Measurements from ENCODE around the gene DCAKD.

The DCAKD gene

DNA sequence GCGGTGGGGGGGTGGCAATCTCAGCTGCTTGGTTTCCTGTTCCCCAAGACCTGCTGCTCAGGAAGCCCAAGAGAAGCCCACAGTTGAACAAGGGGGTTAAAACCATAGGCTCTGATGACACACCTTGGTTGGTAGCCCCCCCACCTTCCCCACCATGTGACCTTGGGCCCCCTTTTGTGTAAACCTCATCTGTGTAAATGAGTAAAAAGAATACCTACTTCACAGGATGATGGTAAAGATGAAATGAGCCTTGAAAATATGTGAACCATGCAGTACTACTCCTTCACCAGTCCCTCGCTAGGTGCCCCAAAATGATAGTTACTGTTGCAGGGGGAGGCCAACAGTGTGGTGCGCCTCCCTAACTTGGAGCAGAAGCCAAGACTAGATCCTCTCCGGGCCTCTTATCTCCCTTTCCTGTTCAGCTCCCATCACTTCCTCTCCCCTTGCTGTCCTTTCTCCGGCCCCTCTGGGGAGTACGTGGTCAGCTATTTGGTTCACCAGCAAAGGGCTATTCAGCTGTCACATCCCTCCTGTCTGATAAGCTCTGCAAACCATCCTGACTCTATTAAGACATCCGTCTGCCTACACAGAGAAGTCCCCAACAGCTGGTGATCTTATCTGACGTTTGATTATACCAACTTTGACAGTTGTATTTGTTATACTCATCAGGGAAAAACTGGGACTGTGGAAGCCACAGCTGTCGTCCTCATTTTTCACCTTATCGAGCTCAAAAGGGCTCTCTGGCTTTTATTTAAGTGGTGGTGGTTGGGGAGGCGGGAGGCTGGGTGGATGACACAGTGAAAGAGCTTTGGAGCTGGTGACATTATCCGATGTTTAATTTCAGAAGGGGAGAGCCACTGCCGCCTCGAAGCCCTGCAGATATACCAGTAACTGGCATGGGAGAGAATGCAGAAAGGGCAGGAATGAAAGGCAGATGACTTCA lies 19.9 kb downstream of the DCAKD start:
- no peak for DNase-seq (ENCODE audit: low read depth in 2 of 2)

GRCh38 chr17:45030733-45031132 lies 20.7 kb downstream of the DCAKD start:
- no peak for DNase-seq (ENCODE audit: low read depth in 2 of 2)

- no peak for DNase-seq (ENCODE audit: low read depth in 2 of 2)
These were observed 21.5 kb downstream of the DCAKD start for GRCh38 chr17:45029758-45030423.

- no peak for DNase-seq (ENCODE audit: low read depth in 2 of 2)
These were observed 22.3 kb downstream of the DCAKD start for GRCh38 chr17:45029096-45029495.

GRCh38 chr17:45022655-45023339 lies 28.6 kb downstream of the DCAKD start:
- DNase-seq (ENCODE audit: low read depth in 2 of 2) = no peak

- no peak for DNase-seq (ENCODE audit: low read depth in 2 of 2)
These were observed 29.2 kb downstream of the DCAKD start for GRCh38 chr17:45022288-45022648.

- DNase-seq (ENCODE audit: low read depth in 2 of 2) = peak; percentile 13 to 24
These were observed 29.7 kb downstream of the DCAKD start for GRCh38 chr17:45021607-45022287.

DNA sequence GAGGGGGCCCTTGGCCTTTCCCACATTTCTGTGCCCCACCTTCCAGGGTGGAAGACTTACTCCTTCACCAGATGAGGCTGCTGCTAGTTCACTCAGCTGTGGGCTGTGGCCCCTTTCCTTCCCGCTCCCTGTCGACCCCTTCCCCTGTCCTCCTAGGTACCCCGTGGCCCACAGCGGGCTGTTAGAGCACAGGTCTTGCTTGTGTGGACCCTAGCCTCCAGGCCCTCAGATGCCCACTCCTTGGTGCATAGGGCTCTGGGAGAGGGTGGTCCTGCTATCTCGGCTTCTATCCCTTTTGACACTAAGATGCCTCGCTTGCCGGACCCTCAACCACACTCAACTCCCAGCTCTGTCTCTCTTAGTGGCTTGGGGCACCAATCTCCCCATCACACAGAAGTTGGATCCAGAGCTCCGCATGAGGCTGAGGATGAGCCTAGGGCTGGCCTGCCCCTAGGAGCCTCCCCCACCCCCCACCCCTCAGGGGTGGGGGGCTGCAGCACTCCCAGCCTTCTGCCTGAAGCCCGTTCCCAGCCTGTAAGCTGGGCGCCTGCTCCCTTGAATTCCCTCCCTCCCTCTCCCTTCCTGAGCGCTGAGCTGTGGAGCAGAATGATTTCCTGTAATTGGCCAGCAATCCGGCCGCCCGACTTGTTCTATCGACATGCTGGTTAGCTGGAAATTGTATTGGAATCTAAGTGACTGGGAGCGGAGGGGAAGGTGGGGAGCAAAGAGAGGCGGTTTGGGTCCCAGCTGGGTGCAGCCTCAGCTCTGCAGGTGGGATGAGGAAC lies 30.9 kb downstream of the DCAKD start:
- peak; percentile 16 to 17 for DNase-seq (ENCODE audit: low read depth in 2 of 2)

GRCh38 chr17:45018848-45019711 lies 32.4 kb downstream of the DCAKD start:
- DNase-seq (ENCODE audit: low read depth in 2 of 2) = peak in 1 of 2 experiments; percentile 23

DNA sequence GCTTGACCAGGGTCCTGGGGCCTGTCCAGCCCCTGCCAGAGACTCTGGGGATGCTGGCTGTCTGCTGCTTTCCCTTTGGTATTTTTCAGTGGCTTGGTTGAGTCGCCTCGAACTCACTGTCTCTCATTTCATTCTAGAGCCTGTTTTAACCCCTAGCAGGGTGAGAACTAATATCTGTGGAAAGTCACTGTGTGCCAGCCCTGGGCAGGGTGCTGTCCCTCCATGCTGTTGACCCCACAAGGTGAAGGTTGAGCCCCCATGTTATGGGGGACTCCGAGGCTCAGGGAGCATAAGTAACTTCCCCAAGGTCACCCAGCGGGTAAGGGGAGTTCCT lies 33.0 kb downstream of the DCAKD start:
- DNase-seq (ENCODE audit: low read depth in 2 of 2) = no peak

- DNase-seq (ENCODE audit: low read depth in 2 of 2) = no peak
These were observed 34.6 kb downstream of the DCAKD start for GRCh38 chr17:45016823-45017222.

DNA sequence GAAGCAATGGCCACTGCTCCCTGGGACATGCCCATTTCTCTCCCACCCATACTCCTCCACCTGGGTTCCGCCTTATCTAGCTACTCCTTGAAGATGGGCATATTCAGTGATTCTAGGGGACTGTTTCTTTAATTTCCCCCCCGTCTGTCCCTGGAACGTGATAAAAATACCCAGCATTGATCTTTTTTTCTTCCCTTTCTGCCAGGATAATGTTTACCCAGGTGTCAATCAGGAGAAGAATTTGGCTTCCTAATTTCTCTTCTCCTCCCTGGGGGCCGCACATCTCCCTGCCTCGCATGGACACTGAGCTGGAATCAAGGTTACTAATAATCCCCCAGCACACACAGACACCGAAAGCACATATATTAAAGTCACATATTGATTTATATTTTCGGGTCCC lies 35.2 kb downstream of the DCAKD start:
- DNase-seq (ENCODE audit: low read depth in 2 of 2) = no peak

DNA sequence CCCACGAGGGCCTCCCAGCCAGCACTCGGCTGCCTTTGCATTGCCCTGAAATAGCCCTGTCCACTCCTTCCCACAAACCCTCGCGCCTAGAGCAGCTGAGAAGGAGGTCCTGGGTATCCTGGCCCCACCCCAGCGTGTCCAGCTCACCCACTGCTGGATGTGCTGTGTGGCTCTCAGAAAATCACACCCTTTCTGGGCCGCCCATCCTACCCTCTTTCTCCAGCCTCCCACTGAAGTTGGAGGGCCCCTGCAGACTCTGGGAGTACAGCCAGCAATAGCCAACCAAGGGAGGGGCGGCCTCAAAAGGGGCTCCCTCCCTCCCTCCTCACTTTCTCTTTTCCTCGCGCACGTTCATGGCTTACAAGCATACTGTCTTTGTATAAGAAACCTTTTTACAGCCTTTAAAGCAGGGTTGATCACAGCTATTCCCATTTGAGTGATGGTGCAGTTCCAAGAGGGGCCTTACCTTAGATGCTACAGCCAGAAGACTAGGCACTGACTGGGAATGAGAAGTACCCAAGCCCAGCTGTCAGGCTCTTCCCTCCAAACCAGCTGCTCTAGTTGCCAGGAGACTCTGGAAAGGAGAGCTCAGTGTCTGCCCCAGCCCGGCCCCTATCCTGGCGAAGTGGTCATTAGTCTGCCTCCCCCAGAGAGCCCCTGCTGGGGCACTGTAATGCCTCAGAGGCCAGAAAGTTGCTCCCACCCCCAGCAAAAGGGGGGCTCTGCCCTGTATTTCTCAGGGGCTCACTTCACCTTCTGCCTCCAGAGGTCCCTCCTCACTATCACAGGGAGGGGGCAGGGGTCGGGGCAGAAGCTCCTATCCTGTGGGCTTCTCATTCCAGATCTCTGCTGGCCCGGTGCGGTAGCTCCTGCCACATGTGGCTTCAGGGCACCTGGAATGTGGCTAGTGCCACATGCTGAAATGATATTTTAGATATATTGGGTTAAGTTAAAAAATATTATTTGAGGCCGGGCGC lies 38.1 kb downstream of the DCAKD start:
- DNase-seq (ENCODE audit: low read depth in 2 of 2) = no peak

DNA sequence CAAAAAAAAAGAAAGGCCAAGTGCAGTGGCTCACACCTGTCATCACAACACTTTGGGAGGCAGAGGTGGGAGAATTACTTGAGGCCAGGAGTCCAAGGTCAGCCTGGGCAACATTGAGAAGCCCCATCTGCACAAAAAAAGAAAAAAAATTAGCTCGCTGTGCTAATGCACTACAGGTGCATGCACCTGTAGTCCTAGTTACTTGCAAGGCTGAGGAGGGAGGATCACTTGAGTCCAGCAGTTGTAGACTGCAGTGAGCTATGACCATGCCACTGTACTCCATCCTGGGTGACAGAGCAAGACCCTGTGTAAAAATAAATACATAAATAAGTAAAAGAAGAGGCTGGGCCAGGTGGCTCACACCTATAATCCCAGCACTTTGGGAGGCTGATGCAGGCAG lies 39.7 kb downstream of the DCAKD start:
- no peak for DNase-seq (ENCODE audit: low read depth in 2 of 2)

DNA sequence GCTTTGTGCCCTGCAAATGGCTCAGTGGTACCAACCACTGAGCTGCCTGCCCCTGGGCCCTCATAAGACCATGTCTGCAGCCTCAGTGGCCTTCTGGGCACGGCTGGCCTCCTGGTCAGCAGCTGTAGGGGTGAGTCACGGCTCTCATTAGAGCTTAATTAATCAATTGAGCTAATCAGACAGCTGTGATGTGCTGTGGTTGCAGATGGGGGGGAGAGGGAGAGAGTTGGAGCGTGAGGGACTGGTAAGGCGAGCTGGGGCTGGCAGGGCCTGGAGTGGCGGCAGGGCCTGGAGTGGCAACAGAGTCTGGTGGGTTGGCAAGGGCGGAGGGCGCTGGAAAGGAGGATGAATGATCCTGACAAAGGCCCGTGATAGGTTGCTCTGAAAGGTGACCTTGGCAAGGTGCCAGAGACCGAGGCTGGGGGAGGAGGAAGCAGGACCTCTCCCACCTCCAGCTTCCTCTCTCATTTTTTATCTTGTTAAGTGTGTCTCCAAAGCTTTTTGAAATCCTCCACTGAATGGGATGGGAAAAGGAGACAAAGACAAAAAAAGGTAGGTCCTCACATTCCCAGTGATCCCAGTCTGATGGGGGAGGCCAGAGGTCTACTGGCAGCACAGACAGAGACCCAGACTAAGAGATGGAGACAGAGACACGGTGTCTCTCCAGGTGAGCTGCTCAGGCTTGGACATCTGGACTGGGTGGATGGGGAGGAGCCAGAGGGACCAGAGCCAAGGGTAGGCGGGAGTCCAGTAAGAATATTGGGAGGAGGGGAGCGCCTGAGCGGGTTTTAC lies 41.6 kb downstream of the DCAKD start:
- DNase-seq (ENCODE audit: low read depth in 2 of 2) = no peak

- DNase-seq (ENCODE audit: low read depth in 2 of 2) = no peak
These were observed 43.2 kb downstream of the DCAKD start for GRCh38 chr17:45008216-45008615.

DNA sequence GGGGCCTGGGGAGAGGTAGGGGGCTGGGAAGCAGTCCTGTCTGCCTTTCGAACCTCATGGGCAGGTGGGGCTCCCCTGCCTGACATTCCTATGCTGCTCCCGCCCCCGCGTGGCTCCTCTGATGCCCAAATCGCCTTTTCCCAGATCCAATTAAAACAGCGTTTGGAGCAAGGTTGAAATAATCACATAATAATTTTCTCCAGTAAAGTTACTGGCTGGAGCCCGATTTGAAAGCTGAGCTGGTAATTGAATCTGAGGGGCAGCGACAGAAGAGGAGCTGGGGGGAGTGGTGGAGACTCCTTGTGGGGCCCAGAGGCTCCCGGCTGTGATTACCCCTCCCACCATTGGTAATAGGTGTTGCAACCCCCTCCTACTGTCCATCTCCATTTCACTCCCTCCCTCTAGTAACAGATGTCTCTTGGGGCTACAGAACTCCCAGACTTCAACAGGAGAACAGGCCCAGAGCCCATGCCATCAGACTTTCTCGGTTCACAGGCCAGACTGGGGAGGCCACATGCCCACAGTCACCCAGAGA lies 44.4 kb downstream of the DCAKD start:
- DNase-seq (ENCODE audit: low read depth in 2 of 2) = no peak

DNA sequence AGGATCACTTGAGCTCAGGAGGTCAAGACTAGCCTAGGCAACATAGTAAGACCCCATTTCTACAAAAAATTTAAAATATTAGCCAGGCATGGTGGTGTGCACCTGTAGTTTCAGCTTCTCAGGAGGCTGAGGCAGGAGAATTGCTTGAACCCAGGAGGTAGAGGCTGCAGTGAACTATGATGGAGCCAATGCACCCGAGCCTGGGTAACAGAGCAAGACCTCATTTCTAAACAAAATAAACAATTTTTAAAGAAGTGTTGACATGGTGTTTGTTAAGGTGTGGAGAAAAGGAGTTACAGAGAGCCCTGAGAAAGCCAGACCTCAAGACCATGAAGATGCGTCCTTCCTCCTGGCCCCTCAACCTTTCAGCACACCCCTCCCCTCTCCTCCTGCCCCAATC lies 45.7 kb downstream of the DCAKD start:
- no peak for DNase-seq (ENCODE audit: low read depth in 2 of 2)

Data from fibroblast of skin of left quadriceps (primary cell).